ENCODE results near the gene CFAP46. TPM values are rescaled to one million over a fixed set of nuclear protein-coding genes. Genes with fewer than 3 reads are reported as not detected.

Gene CFAP46
- total and polyA plus RNA-seq, 2 donors (not counting 1 experiment from before 2014, with no cell fraction given): 0.07 TPM; not detected in 1

DNA sequence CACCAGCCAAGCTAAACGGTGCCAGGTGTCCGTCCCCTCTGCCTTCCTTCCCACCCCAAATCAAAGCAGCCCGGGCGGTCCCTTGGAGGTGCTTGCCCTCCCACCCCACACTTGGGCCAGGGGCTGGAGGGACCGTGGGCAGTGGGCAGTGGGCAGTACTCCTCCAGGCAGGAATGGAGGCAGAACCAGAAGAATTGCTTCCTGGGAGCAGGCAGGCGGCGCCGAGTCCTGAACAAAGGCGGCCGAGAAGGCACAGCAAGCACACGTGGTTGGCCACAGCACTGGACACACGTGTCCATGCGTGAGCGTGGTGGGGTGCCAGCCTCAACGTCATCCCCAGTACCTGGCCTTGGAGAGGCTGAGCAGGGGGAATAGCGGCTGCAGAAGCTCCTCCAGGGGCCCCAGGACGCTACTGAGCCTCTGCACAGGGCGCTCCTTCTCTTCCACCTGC, 108.0 kb downstream of the CFAP46 start:
- no peak overlapping the region for H2AFZ ChIP-seq (ENCODE audit: insufficient read depth, low read depth, low read length, poor library complexity, severe bottlenecking)
- no peak overlapping the region for H3K4me3 ChIP-seq (ENCODE audit: control extremely low read depth in 1 of 5, extremely low read depth in 1 of 5, insufficient read depth in 1 of 5, low read depth in 2 of 5, low read length in 4 of 5)
- DNase-seq: no peak
- H3K9ac ChIP-seq (ENCODE audit: low read length): no peak overlapping the region
- peaks cover 0 to 13% (median 0%) of the 10 kb centered on the region in 4 experiments for H3K27me3 ChIP-seq (replicated peaks in 1 of 4; ENCODE audit: control extremely low read depth in 1 of 4, control insufficient read depth in 3 of 4, insufficient read depth in 4 of 4, low read length in 3 of 4)
- intact Hi-C loops (cut with micrococcal nuclease): no loop called here
- H3K27ac Mint-ChIP-seq: no peak overlapping the region
- H3K36me3 ChIP-seq (replicated peaks in 1 of 2; ENCODE audit: control extremely low read depth in 1 of 2, control insufficient read depth in 1 of 2, extremely low read depth in 1 of 2, insufficient read depth in 2 of 2, low read length in 1 of 2): no peaks in the 10 kb centered on the region
- 90% methylated on average over 18 of the region's 18 CpGs for whole genome bisulfite sequencing (ENCODE audit: insufficient coverage)
- no peak for ATAC-seq (ENCODE audit: low read depth)
- H3K4me2 ChIP-seq (replicated peaks; ENCODE audit: low read depth, low read length, poor library complexity, severe bottlenecking): no peak overlapping the region
- H3K27me3 Mint-ChIP-seq: peaks cover 4% of the 10 kb centered on the region
- H3K4me3 Mint-ChIP-seq: no peak overlapping the region
- CTCF ChIA-PET: no interaction called here
- POLR2A ChIA-PET: no interaction called here
- H3K4me1 ChIP-seq (ENCODE audit: control insufficient read depth in 2 of 2, insufficient read depth in 2 of 2, low read length in 2 of 2): peaks cover 0 to 6% of the 10 kb centered on the region in 2 donors
- TF ChIP-seq, protein P1, sequence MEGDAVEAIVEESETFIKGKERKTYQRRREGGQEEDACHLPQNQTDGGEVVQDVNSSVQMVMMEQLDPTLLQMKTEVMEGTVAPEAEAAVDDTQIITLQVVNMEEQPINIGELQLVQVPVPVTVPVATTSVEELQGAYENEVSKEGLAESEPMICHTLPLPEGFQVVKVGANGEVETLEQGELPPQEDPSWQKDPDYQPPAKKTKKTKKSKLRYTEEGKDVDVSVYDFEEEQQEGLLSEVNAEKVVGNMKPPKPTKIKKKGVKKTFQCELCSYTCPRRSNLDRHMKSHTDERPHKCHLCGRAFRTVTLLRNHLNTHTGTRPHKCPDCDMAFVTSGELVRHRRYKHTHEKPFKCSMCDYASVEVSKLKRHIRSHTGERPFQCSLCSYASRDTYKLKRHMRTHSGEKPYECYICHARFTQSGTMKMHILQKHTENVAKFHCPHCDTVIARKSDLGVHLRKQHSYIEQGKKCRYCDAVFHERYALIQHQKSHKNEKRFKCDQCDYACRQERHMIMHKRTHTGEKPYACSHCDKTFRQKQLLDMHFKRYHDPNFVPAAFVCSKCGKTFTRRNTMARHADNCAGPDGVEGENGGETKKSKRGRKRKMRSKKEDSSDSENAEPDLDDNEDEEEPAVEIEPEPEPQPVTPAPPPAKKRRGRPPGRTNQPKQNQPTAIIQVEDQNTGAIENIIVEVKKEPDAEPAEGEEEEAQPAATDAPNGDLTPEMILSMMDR (IDR thresholded peaks at IDR 0.05): no peak
- TF ChIP-seq EZH2 (IDR thresholded peaks at IDR 0.05; ENCODE audit: borderline replicate concordance, insufficient read depth, low read depth, low read length, poor library complexity, severe bottlenecking): no peak
- no peaks in the 10 kb centered on the region for H4K20me1 ChIP-seq (ENCODE audit: control insufficient read depth, insufficient read depth, low read length, poor library complexity, severe bottlenecking)
- no peaks in the 10 kb centered on the region for H3K79me2 ChIP-seq (ENCODE audit: control insufficient read depth, insufficient read depth, low read length)
- H3K9me3 ChIP-seq (ENCODE audit: control extremely low read depth in 1 of 3, control insufficient read depth in 2 of 3, insufficient read depth in 1 of 3, low read length in 2 of 3): peaks cover 0 to 8% (median 0%) of the 10 kb centered on the region in 3 donors
- H3K9me3 Mint-ChIP-seq (ENCODE audit: insufficient read depth): no peaks in the 10 kb centered on the region
- no peak overlapping the region for H3K27ac ChIP-seq (ENCODE audit: low read length in 2 of 2)
- H3K4me1 Mint-ChIP-seq: peaks cover 3% of the 10 kb centered on the region

- H3K4me2 ChIP-seq (replicated peaks; ENCODE audit: low read depth, low read length, poor library complexity, severe bottlenecking): no peak overlapping the region
- no peaks in the 10 kb centered on the region for H3K9me3 Mint-ChIP-seq (ENCODE audit: insufficient read depth)
- H3K27ac Mint-ChIP-seq: no peak overlapping the region
- no peaks in the 10 kb centered on the region for H3K27me3 Mint-ChIP-seq
- H3K4me3 Mint-ChIP-seq: no peak overlapping the region
- H3K4me3 ChIP-seq (ENCODE audit: control extremely low read depth in 1 of 5, extremely low read depth in 1 of 5, insufficient read depth in 1 of 5, low read depth in 2 of 5, low read length in 4 of 5): no peak overlapping the region
- peaks cover 3% of the 10 kb centered on the region for H3K4me1 Mint-ChIP-seq
- ATAC-seq (ENCODE audit: low read depth) (no peak), DNase-seq (no peak)
- intact Hi-C loops (cut with micrococcal nuclease): no loop called here
- H3K79me2 ChIP-seq (ENCODE audit: control insufficient read depth, insufficient read depth, low read length): no peaks in the 10 kb centered on the region
- H3K4me1 ChIP-seq (ENCODE audit: control insufficient read depth in 2 of 2, insufficient read depth in 2 of 2, low read length in 2 of 2): peaks cover 0 to 6% of the 10 kb centered on the region in 2 donors
- H3K9ac ChIP-seq (ENCODE audit: low read length): no peak overlapping the region
- no peak overlapping the region for H2AFZ ChIP-seq (ENCODE audit: insufficient read depth, low read depth, low read length, poor library complexity, severe bottlenecking)
- H3K27ac ChIP-seq (ENCODE audit: low read length in 2 of 2): no peak overlapping the region
- H4K20me1 ChIP-seq (ENCODE audit: control insufficient read depth, insufficient read depth, low read length, poor library complexity, severe bottlenecking): no peaks in the 10 kb centered on the region
- ChIA-PET POLR2A (no interaction called here), CTCF (no interaction called here)
- H3K27me3 ChIP-seq (replicated peaks in 1 of 4; ENCODE audit: control extremely low read depth in 1 of 4, control insufficient read depth in 3 of 4, insufficient read depth in 4 of 4, low read length in 3 of 4): peaks cover 0 to 13% (median 0%) of the 10 kb centered on the region in 4 experiments
- no peaks in the 10 kb centered on the region for H3K36me3 ChIP-seq (replicated peaks in 1 of 2; ENCODE audit: control extremely low read depth in 1 of 2, control insufficient read depth in 1 of 2, extremely low read depth in 1 of 2, insufficient read depth in 2 of 2, low read length in 1 of 2)
- peaks cover 0 to 8% (median 0%) of the 10 kb centered on the region in 3 donors for H3K9me3 ChIP-seq (ENCODE audit: control extremely low read depth in 1 of 3, control insufficient read depth in 2 of 3, insufficient read depth in 1 of 3, low read length in 2 of 3)
- WGBS (ENCODE audit: insufficient coverage): 84% methylated on average over 26 of the region's 29 CpGs
- no peak for TF ChIP-seq EZH2 (IDR thresholded peaks at IDR 0.05; ENCODE audit: borderline replicate concordance, insufficient read depth, low read depth, low read length, poor library complexity, severe bottlenecking)
- TF ChIP-seq, protein P1 (IDR thresholded peaks at IDR 0.05): no peak
Observed at GRCh38 chr10:132833421-132834111, 108.8 kb downstream of the CFAP46 start.
